OCI-LY7 (cell line): ENCODE measurements around the gene CEP170B. TPM values are rescaled to one million over a fixed set of nuclear protein-coding genes. Genes with fewer than 3 reads are reported as not detected.

ENCODE experiments used
- BruUV-seq: library from RNA; stranded (reverse); fragments of 400-500 nt; replicated peaks from 2 replicates; lab custom pipeline; 2021; lab: Mats Ljungman, UMichigan
- CTCF ChIA-PET: fragments of 300-600 bp; sonication (Branson Sonifier 250); formaldehyde crosslinking; loops from one replicate; lab custom pipeline; 2022; ENCODE audit warnings: antibody characterized with exemption; ENCODE audit not compliant: unreplicated experiment; lab: Charles Lee
- POLR2A ChIA-PET: fragments of 300-600 bp; sonication (Branson Sonifier 250); formaldehyde crosslinking; loops from one replicate; lab custom pipeline; 2022; ENCODE audit warnings: antibody characterized with exemption; lab: Charles Lee
- DNase-seq: peaks from one replicate; pipeline ENCODE4 v3.0.0-alpha.2; 2015; ENCODE audit warnings: low spot score
- H2AFZ ChIP-seq: fragments of 200-600 bp; sonication (generic), shearing (Covaris generic); 2 replicates; pipeline ENCODE4 v1.6.1; 2014; ENCODE audit warnings: mild to moderate bottlenecking, antibody characterized with exemption, low read length, moderate library complexity
- H3K27ac ChIP-seq: fragments of 200-600 bp; sonication (generic); 2 replicates; pipeline ENCODE4 v1.5.1; 2014; ENCODE audit warnings: mixed run types, low read depth, mild to moderate bottlenecking, moderate library complexity, low read length, inconsistent platforms; ENCODE audit not compliant: poor library complexity, severe bottlenecking
- H3K36me3 ChIP-seq: fragments of 200-600 bp; sonication (generic); 2 replicates; pipeline ENCODE4 v1.6.1; 2014; ENCODE audit warnings: mild to moderate bottlenecking, antibody characterized with exemption, low read length, moderate library complexity, mixed read lengths; ENCODE audit not compliant: insufficient read depth
- H3K4me1 ChIP-seq: fragments of 200-600 bp; sonication (generic); 2 replicates; pipeline ENCODE4 v1.5.1; 2014; ENCODE audit warnings: mild to moderate bottlenecking, low read length; ENCODE audit not compliant: insufficient read depth, poor library complexity, severe bottlenecking
- H3K4me2 ChIP-seq: fragments of 200-600 bp; sonication (generic); 2 replicates; pipeline ENCODE4 v1.6.1; 2014; ENCODE audit warnings: mild to moderate bottlenecking, low read length
- H3K4me3 ChIP-seq: fragments of 200-600 bp; sonication (generic); 2 replicates; pipeline ENCODE4 v1.5.1; 2014; ENCODE audit warnings: mild to moderate bottlenecking, low read depth, low read length; ENCODE audit not compliant: poor library complexity, severe bottlenecking
- H3K79me2 ChIP-seq: fragments of 200-600 bp; sonication (generic); 2 replicates; pipeline ENCODE4 v1.6.1; 2016; ENCODE audit warnings: low read depth, mild to moderate bottlenecking, low read length, moderate library complexity, mixed read lengths; ENCODE audit not compliant: insufficient read depth
- H3K9me2 ChIP-seq: fragments of 200-600 bp; sonication (generic); 2 replicates; pipeline ENCODE4 v1.6.1; 2016; ENCODE audit warnings: mild to moderate bottlenecking, low read length, mixed read lengths; ENCODE audit not compliant: insufficient read depth
- H3K9me3 ChIP-seq: fragments of 200-600 bp; sonication (generic); 2 replicates; pipeline ENCODE4 v1.6.1; 2014; ENCODE audit warnings: mild to moderate bottlenecking, mixed run types, low read length, mixed read lengths
- H4K20me1 ChIP-seq: fragments of 200-600 bp; sonication (generic); 2 replicates; pipeline ENCODE4 v1.6.1; 2014; ENCODE audit warnings: mild to moderate bottlenecking, antibody characterized with exemption, low read length, moderate library complexity, mixed read lengths; ENCODE audit not compliant: insufficient read depth
- EZH2phosphoT487 ChIP-seq: fragments of 200-600 bp; sonication (generic); IDR thresholded peaks from 2 replicates; pipeline ENCODE4 v1.6.1; 2018; ENCODE audit warnings: low read depth, borderline replicate concordance, mild to moderate bottlenecking, mixed run types, antibody characterized with exemption, low read length, moderate library complexity, mixed read lengths
- intact Hi-C: fragments of 100-400 bp; cut with micrococcal nuclease; formaldehyde crosslinking; loops from one replicate; pipeline ENCODE4 v1.10.0; 2022; ENCODE audit not compliant: unreplicated experiment
- total RNA-seq, 2 experiments: library from RNA; depleted of rRNA in 1 of 2; stranded (reverse); fragments of >200 nt in 1 of 2; shearing (Covaris generic) in 1 of 2; gene quantifications; 2 replicates each; pipeline ENCODE4 v1.2.3, GENCODE V29; 2014 to 2022
- TF ChIP-seq, protein P1 (sequence below): fragments of 200-600 bp; sonication (generic); conservative IDR thresholded peaks from 2 replicates; pipeline ENCODE4 v1.5.1; 2014; ENCODE audit warnings: mild to moderate bottlenecking, antibody characterized with exemption, low read length, moderate library complexity, mixed read lengths

The CEP170B gene
- total RNA-seq, 2 experiments from 2014 or later = 0.10 to 0.16 TPM

DNA sequence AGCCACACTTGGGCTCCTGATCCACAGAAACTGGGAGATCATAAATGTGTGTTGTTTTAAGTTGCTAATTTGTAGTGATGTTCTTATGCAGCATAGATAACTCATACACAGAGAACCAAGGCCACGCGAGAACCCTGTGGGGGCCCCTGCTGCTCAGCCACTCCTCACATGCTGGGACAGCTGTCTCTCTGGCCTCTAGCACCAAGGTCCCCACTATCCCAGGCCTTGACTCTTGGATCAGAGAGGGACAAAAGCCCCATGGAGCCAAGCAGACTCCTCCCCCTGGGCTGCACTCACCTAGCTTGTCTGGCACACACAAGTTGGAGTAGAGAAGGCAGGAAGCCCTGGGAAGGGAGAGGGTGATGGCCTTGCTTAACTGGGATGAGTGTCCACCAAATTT lies 70.9 kb downstream of the CEP170B start:
- no TSS peak for BruUV-seq
- intact Hi-C loops = no loop called here
- H3K4me3 ChIP-seq = no peak overlapping the region
- no peaks in the 10 kb centered on the region for H3K9me3 ChIP-seq
- DNase-seq = no peak
- no peaks in the 10 kb centered on the region for H3K36me3 ChIP-seq
- H3K4me2 ChIP-seq = no peak overlapping the region
- H4K20me1 ChIP-seq = no peaks in the 10 kb centered on the region
- no peaks in the 10 kb centered on the region for H3K9me2 ChIP-seq
- H3K27ac ChIP-seq = no peak overlapping the region
- no peak for TF ChIP-seq EZH2phosphoT487
- TF ChIP-seq, protein P1, sequence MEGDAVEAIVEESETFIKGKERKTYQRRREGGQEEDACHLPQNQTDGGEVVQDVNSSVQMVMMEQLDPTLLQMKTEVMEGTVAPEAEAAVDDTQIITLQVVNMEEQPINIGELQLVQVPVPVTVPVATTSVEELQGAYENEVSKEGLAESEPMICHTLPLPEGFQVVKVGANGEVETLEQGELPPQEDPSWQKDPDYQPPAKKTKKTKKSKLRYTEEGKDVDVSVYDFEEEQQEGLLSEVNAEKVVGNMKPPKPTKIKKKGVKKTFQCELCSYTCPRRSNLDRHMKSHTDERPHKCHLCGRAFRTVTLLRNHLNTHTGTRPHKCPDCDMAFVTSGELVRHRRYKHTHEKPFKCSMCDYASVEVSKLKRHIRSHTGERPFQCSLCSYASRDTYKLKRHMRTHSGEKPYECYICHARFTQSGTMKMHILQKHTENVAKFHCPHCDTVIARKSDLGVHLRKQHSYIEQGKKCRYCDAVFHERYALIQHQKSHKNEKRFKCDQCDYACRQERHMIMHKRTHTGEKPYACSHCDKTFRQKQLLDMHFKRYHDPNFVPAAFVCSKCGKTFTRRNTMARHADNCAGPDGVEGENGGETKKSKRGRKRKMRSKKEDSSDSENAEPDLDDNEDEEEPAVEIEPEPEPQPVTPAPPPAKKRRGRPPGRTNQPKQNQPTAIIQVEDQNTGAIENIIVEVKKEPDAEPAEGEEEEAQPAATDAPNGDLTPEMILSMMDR = no peak
- H3K79me2 ChIP-seq = no peaks in the 10 kb centered on the region
- no peak overlapping the region for H2AFZ ChIP-seq
- POLR2A ChIA-PET = no interaction called here
- CTCF ChIA-PET = no interaction called here
- H3K4me1 ChIP-seq = no peaks in the 10 kb centered on the region

DNA sequence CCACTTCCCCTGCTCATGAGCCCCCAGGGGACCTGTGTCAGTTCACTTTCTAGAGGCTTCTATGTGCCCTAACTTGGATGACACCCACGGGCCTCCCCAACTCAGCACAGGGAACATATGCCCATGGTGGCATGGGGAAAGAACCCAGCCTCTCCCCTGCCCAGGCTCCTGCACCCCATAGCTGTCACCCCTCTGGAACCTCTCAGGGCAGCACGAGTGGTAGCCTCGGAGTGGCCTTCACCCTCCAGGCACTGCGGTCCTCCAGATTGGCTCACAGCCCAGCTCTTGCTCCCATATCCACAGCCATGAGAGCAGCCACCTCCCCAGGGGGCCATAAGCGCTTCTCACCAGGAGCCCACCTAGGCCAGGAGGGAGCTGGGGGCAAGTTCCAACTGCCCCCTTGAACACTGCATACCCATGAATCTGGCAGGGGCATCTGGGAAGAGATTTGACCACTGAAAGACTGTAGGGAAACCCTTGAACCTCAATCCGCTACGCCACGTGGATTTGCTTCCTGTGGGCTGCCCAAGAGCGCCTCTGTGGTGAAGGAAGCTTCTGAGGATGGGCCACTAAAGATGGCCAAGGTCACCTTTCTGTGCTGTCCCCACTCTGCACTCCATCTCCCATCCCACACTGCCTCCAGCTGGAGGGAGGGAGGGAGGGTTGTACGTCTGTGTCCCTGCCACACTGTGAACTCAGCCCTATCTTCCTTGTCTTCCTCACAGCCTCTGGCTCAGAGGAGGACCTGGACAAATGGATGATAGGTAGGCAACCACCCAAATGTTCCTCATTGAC lies 71.5 kb downstream of the CEP170B start:
- no peak overlapping the region for H3K27ac ChIP-seq
- H3K9me3 ChIP-seq = no peaks in the 10 kb centered on the region
- DNase-seq = no peak
- no peaks in the 10 kb centered on the region for H3K36me3 ChIP-seq
- no peaks in the 10 kb centered on the region for H4K20me1 ChIP-seq
- H3K4me1 ChIP-seq = no peaks in the 10 kb centered on the region
- CTCF ChIA-PET = no interaction called here
- TF ChIP-seq, protein P1 = no peak
- TF ChIP-seq EZH2phosphoT487 = no peak
- POLR2A ChIA-PET = no interaction called here
- no peaks in the 10 kb centered on the region for H3K9me2 ChIP-seq
- intact Hi-C loops = no loop called here
- no peak overlapping the region for H3K4me3 ChIP-seq
- no peaks in the 10 kb centered on the region for H3K79me2 ChIP-seq
- no peak overlapping the region for H2AFZ ChIP-seq
- no peak overlapping the region for H3K4me2 ChIP-seq
- no TSS peak for BruUV-seq

DNA sequence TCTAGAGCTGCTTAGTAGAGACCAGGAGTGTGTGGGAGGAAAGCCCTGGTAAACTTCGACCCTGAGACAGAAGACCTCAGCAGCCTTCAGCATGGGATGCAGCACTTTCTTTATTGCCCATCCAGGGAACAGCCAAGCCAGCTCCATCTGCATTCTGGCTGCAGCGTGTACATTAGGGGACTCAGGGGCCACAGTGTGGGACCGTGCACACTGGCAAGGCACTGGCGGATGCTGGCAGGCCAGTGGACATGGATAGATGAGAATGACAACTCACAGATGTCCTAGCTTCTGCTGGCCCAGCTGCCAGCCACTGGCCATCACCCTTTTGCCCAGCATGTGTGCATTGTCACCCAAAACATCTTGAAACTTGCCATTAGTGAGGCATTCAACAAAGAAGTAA lies 72.1 kb downstream of the CEP170B start:
- Histone ChIP-seq H3K27ac (no peak overlapping the region), H3K4me3 (no peak overlapping the region), H3K4me2 (no peak overlapping the region), H4K20me1 (no peaks in the 10 kb centered on the region), H3K79me2 (no peaks in the 10 kb centered on the region), H3K36me3 (no peaks in the 10 kb centered on the region), H3K9me3 (no peaks in the 10 kb centered on the region), H3K4me1 (no peaks in the 10 kb centered on the region), H3K9me2 (no peaks in the 10 kb centered on the region), H2AFZ (no peak overlapping the region)
- CTCF ChIA-PET = no interaction called here
- BruUV-seq = no TSS peak
- intact Hi-C loops = no loop called here
- TF ChIP-seq, protein P1 = no peak
- TF ChIP-seq EZH2phosphoT487 = no peak
- no peak for DNase-seq
- POLR2A ChIA-PET = no interaction called here
